ENCODE data around the gene APOA4.

DNA sequence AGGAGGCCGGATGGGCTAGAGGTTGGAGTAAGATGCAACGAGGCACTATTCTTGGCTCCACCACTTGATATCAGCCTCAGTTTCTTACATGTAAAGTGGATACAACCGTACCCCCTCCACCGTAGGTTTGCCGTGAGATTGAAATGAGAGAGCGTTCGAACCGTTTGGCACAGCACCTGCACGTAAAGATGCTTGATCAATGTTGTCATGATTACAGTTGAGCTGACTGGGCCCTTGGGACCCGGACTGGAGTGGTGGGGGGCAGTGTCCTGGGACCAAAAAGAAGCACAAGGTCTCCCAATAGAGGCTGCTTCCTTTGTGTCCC is 10.3 kb upstream of the APOA4 start:
- TF ChIP-seq, protein P1, sequence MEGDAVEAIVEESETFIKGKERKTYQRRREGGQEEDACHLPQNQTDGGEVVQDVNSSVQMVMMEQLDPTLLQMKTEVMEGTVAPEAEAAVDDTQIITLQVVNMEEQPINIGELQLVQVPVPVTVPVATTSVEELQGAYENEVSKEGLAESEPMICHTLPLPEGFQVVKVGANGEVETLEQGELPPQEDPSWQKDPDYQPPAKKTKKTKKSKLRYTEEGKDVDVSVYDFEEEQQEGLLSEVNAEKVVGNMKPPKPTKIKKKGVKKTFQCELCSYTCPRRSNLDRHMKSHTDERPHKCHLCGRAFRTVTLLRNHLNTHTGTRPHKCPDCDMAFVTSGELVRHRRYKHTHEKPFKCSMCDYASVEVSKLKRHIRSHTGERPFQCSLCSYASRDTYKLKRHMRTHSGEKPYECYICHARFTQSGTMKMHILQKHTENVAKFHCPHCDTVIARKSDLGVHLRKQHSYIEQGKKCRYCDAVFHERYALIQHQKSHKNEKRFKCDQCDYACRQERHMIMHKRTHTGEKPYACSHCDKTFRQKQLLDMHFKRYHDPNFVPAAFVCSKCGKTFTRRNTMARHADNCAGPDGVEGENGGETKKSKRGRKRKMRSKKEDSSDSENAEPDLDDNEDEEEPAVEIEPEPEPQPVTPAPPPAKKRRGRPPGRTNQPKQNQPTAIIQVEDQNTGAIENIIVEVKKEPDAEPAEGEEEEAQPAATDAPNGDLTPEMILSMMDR (IDR thresholded peaks at IDR 0.05), result no peak
- TF ChIP-seq POLR2A (IDR thresholded peaks at IDR 0.05), result no peak

Measured in uterus (tissue), 2 donors.